ENCODE results near the gene FIGNL1. TPM values are rescaled to one million over a fixed set of nuclear protein-coding genes. Genes with fewer than 3 reads are reported as not detected.

Gene FIGNL1
- total and polyA plus RNA-seq, 2 donors (not counting 3 experiments of a cell fraction or from before 2014, with no cell fraction given), result 20.8 to 49.3 TPM

- DNase-seq (ENCODE audit: low read depth, low spot score) (no peak), FAIRE-seq (no peak)
- H4K20me1 ChIP-seq (replicated peaks; ENCODE audit: control insufficient read depth, extremely low read depth, insufficient read depth, low read length), result no peaks in the 10 kb centered on the region
- CTCF ChIA-PET, result interaction anchor here (1.1 to 4.5 kb wide), 3 partner anchors 17 to 746 kb away, joined by 3 to 49 read pairs (median 3); no protein-coding TSS in a partner anchor
- no peak overlapping the region for H2AFZ ChIP-seq (ENCODE audit: low read depth, low read length)
- intact Hi-C loops (cut with micrococcal nuclease), result no loop called here
- no TSS peak for BruUV-seq (replicated peaks)
- no peaks in the 10 kb centered on the region for H3K79me2 ChIP-seq (ENCODE audit: control insufficient read depth, insufficient read depth, low read length)
- no peaks in the 10 kb centered on the region for H3K9me3 ChIP-seq (replicated peaks; ENCODE audit: control insufficient read depth, insufficient read depth, low read length)
- no peak overlapping the region for H3K9ac ChIP-seq (replicated peaks; ENCODE audit: extremely low read depth, insufficient read depth, low read length)
- H3K9me1 ChIP-seq (replicated peaks; ENCODE audit: control insufficient read depth, extremely low read depth, insufficient read depth, low read length), result no peaks in the 10 kb centered on the region
- dilution Hi-C loops (cut with MboI; ENCODE audit: extremely low pct_ligation_motif_present, low sequenced_read_pairs), result no loop called here
- POLR2A ChIA-PET, result no interaction called here
- no peak overlapping the region for H3K4me3 ChIP-seq (replicated peaks in 1 of 3; ENCODE audit: insufficient read depth in 1 of 3, low read depth in 1 of 3, low read length in 3 of 3)
- peaks cover 0 to 8% of the 10 kb centered on the region in 2 experiments for H3K27me3 ChIP-seq (ENCODE audit: control insufficient read depth in 2 of 2, insufficient read depth in 2 of 2, low read length in 2 of 2)
- H3K4me2 ChIP-seq (ENCODE audit: insufficient read depth, low read length), result no peak overlapping the region
- no peak overlapping the region for H3K27ac ChIP-seq (ENCODE audit: insufficient read depth, low read depth, low read length)
- H3K4me1 ChIP-seq (ENCODE audit: control insufficient read depth, extremely low read depth, insufficient read depth, low read length), result peaks cover under 1% of the 10 kb centered on the region
- H3K36me3 ChIP-seq (ENCODE audit: control insufficient read depth in 2 of 2, extremely low read depth in 1 of 2, insufficient read depth in 2 of 2, low read length in 2 of 2), result no peaks in the 10 kb centered on the region
- TF ChIP-seq FOS (IDR thresholded peaks at IDR 0.05; ENCODE audit: borderline replicate concordance, insufficient read depth, low read length), result no peak
- no peak for TF ChIP-seq MYC (IDR thresholded peaks at IDR 0.05; ENCODE audit: low read depth, low read length)
- no peak for TF ChIP-seq CTCF (IDR thresholded peaks at IDR 0.05; ENCODE audit: extremely low read depth in 1 of 2, insufficient read depth in 1 of 2, low read depth in 1 of 2, low read length in 2 of 2)
- no peak for TF ChIP-seq GATA2 (IDR thresholded peaks at IDR 0.05; ENCODE audit: insufficient read depth, insufficient read length, low read depth, low read length)
- TF ChIP-seq POLR2A (IDR thresholded peaks at IDR 0.05; ENCODE audit: low read depth, low read length), result no peak
- no peak for TF ChIP-seq EZH2 (IDR thresholded peaks at IDR 0.05; ENCODE audit: borderline replicate concordance, low read depth, low read length, severe bottlenecking)
- TF ChIP-seq POLR2AphosphoS5 (IDR thresholded peaks at IDR 0.05; ENCODE audit: insufficient read depth, low read depth, low read length), result no peak
- TF ChIP-seq JUN (IDR thresholded peaks at IDR 0.05; ENCODE audit: borderline replicate concordance, insufficient read depth, insufficient read length, low read depth), result no peak
- no peak for TF ChIP-seq MAX (IDR thresholded peaks at IDR 0.05; ENCODE audit: insufficient read depth, insufficient read length)
These were observed 33.5 kb downstream of the FIGNL1 start for GRCh38 chr7:50416527-50417182.

All from endothelial cell of umbilical vein (primary cell).